Adrenal gland (tissue), 12 donors: ENCODE results near the gene CFAP99. TPM values are rescaled to one million over a fixed set of nuclear protein-coding genes. Genes with fewer than 3 reads are reported as not detected.

ENCODE experiments used
- DNase-seq, 7 donors: peaks; one replicate each; pipeline ENCODE4 v3.0.0-alpha.2; 2019 to 2020
- H3K27ac ChIP-seq, 5 donors: fragments of 200-600 bp; sonication (generic) in 4 of 5; 1 replicate in 3 of 5; 2 replicates in 2 of 5; pipeline versions ENCODE4 v1.5.1 to v1.8.0; 2016 to 2020; ENCODE audit warnings: mild to moderate bottlenecking in 1 of 5
- H3K27me3 ChIP-seq: fragments of 200-600 bp; 2 replicates; pipeline ENCODE4 v1.8.0; 2021
- H3K36me3 ChIP-seq, 2 donors: fragments of 200-600 bp; replicated peaks in 1 of 2; 1 replicate in 1 of 2; 2 replicates in 1 of 2; pipeline versions ENCODE4 v1.5.1 to v1.8.0; 2018 to 2022
- H3K4me1 ChIP-seq, 2 donors: fragments of 200-600 bp; replicated peaks in 1 of 2; 1 replicate in 1 of 2; 2 replicates in 1 of 2; pipeline versions ENCODE4 v1.5.1 to v1.8.0; 2018 to 2021
- H3K4me3 ChIP-seq, 4 donors: fragments of 200-600 bp; sonication (generic) in 3 of 4; one replicate each; pipeline ENCODE4 v1.5.1; 2016 to 2018
- H3K9me3 ChIP-seq, 3 donors: fragments of 200-600 bp; sonication (generic) in 1 of 3; replicated peaks in 1 of 3; 1 replicate in 2 of 3; 2 replicates in 1 of 3; pipeline versions ENCODE4 v1.5.1 to v1.8.0; 2016 to 2021
- CTCF ChIP-seq, 6 experiments: fragments of 450-650 bp in 4 of 6; fragments of 200-600 bp in 2 of 6; sonication (generic) in 1 of 6; IDR thresholded peaks; 1 replicate in 5 of 6; 2 replicates in 1 of 6; pipeline versions ENCODE4 v1.5.1 to v1.8.0; 2016 to 2021; ENCODE audit warnings: antibody characterized with exemption in 6 of 6, mild to moderate bottlenecking in 2 of 6, moderate library complexity in 1 of 6
- POLR2A ChIP-seq, 2 donors: fragments of 450-650 bp; IDR thresholded peaks; one replicate each; pipeline ENCODE4 v1.6.1; 2017; ENCODE audit warnings: antibody characterized with exemption in 2 of 2, mild to moderate bottlenecking in 2 of 2, moderate library complexity in 1 of 2
- WGBS, 4 donors: extraction: QIAGEN DNeasy Blood & Tissue Kit in 2 of 4; methylation state at CpG; one replicate each; pipeline versions ENCODE4 v1.1.5 to v1.1.7; 2013 to 2017; 5-methylcytosine and 5-hydroxymethylcytosine counted together
- intact Hi-C, 2 donors: fragments of 100-400 bp; cut with DNase I; formaldehyde crosslinking; loops; one replicate each; pipeline versions ENCODE4 v1.14.1 to v1.15.0; 2022 to 2023
- polyA plus RNA-seq, 3 donors: library from polyadenylated mRNA; stranded (reverse); fragments of 200-250 nt in 2 of 3; fragments of 350-450 nt in 1 of 3; fragmentation: Illumina TruSeq in 1 of 3; extraction: RNeasy Lipid Tissue Mini Kit (QIAGEN cat#74804) in 1 of 3; gene quantifications; one replicate each; pipeline ENCODE4 v1.2.3, GENCODE V29; 2013 to 2014
- total RNA-seq, 9 donors: library from RNA; depleted of rRNA in 4 of 9; stranded (reverse); fragments of >200 nt in 4 of 9; fragments of 120-200 nt in 1 of 9; fragmentation: NEBNext Ultra II Directional in 1 of 9; extraction: Animal tissue kit (Norgen Biotek cat#: 25700) in 1 of 9; gene quantifications; one replicate each; pipeline versions ENCODE4 v1.1.0 to v1.2.4, GENCODE V29; 2013 to 2023
- donor health status: healthy with polysubstance abuse.
- donor health status: Bipolar disorder and iron deficiency.
- donor health status: DM: yes; HTN: yes; CAD: no.
- donor health status: DM: no; HTN: no; CAD: no.
- donor health status: DM: no; HTN: no; CAD: no.
- donor health status: DM: yes; HTN: yes; CAD: no.

CFAP99 gene
- total and polyA plus RNA-seq, 12 donors: 0.18 to 5.0 (median 3.2) TPM

GRCh38 chr4:2395584-2395983, 23.2 kb upstream of the CFAP99 start:
- intact Hi-C loops: no loop called here
- no peak overlapping the region for H3K27ac ChIP-seq
- H3K36me3 ChIP-seq: no peaks in the 10 kb centered on the region
- no peaks in the 10 kb centered on the region for H3K4me1 ChIP-seq
- no peak for DNase-seq
- no peaks in the 10 kb centered on the region for H3K27me3 ChIP-seq
- TF ChIP-seq POLR2A (IDR thresholded peaks at IDR 0.05) (no peak), CTCF (IDR thresholded peaks at IDR 0.05) (no peak)
- no peaks in the 10 kb centered on the region for H3K9me3 ChIP-seq
- H3K4me3 ChIP-seq: no peak overlapping the region
- 76 to 88% (median 83%) methylated on average over 2 to 9 of the region's 9 CpGs for WGBS, 4 donors

- Histone ChIP-seq H3K9me3 (no peaks in the 10 kb centered on the region), H3K36me3 (no peaks in the 10 kb centered on the region), H3K4me1 (peaks cover 4 to 5% of the 10 kb centered on the region in 2 donors), H3K27ac (no peak overlapping the region), H3K27me3 (no peaks in the 10 kb centered on the region), H3K4me3 (no peak overlapping the region)
- WGBS, 4 donors: 81 to 93% (median 87%) methylated on average over 17 to 21 of the region's 21 CpGs
- intact Hi-C loops: no loop called here
- TF ChIP-seq CTCF (IDR thresholded peaks at IDR 0.05): no peak
- no peak for TF ChIP-seq POLR2A (IDR thresholded peaks at IDR 0.05)
- DNase-seq: no peak
Observed at GRCh38 chr4:2396781-2397368, 21.9 kb upstream of the CFAP99 start.

GRCh38 chr4:2397596-2398379, 21.0 kb upstream of the CFAP99 start:
- Histone ChIP-seq H3K36me3 (no peaks in the 10 kb centered on the region), H3K27me3 (no peaks in the 10 kb centered on the region), H3K9me3 (no peaks in the 10 kb centered on the region), H3K4me1 (peaks cover 12 to 13% of the 10 kb centered on the region in 2 donors), H3K27ac (no peak overlapping the region), H3K4me3 (no peak overlapping the region)
- no peak for DNase-seq
- intact Hi-C loops: no loop called here
- WGBS, 4 donors: 78 to 85% (median 82%) methylated on average over 17 to 20 of the region's 20 CpGs
- TF ChIP-seq POLR2A (IDR thresholded peaks at IDR 0.05) (no peak), CTCF (IDR thresholded peaks at IDR 0.05) (no peak)

GRCh38 chr4:2399216-2399615, 19.5 kb upstream of the CFAP99 start:
- H3K4me1 ChIP-seq: peaks cover 14 to 17% of the 10 kb centered on the region in 2 donors
- H3K4me3 ChIP-seq: no peak overlapping the region
- TF ChIP-seq POLR2A (IDR thresholded peaks at IDR 0.05) (no peak), CTCF (IDR thresholded peaks at IDR 0.05) (no peak)
- DNase-seq: no peak
- no peaks in the 10 kb centered on the region for H3K27me3 ChIP-seq
- no peaks in the 10 kb centered on the region for H3K36me3 ChIP-seq
- no peaks in the 10 kb centered on the region for H3K9me3 ChIP-seq
- WGBS, 4 donors: 84 to 94% (median 93%) methylated on average over 3 to 10 of the region's 10 CpGs
- no peak overlapping the region for H3K27ac ChIP-seq
- intact Hi-C loops: no loop called here
